GM12875 (cell line): ENCODE results near the gene FAM20C.

Source experiments
- H3K4me3 ChIP-seq: one replicate; pipeline ENCODE4 v1.5.1; 2011; ENCODE audit warnings: low read depth, low read length, control low read depth
- CTCF ChIP-seq: IDR thresholded peaks from 2 replicates; pipeline ENCODE4 v1.5.1; 2011; ENCODE audit warnings: low read depth, mild to moderate bottlenecking, control low read depth, inconsistent platforms, low read length, moderate library complexity, borderline replicate concordance; ENCODE audit not compliant: insufficient read depth

The FAM20C gene

DNA sequence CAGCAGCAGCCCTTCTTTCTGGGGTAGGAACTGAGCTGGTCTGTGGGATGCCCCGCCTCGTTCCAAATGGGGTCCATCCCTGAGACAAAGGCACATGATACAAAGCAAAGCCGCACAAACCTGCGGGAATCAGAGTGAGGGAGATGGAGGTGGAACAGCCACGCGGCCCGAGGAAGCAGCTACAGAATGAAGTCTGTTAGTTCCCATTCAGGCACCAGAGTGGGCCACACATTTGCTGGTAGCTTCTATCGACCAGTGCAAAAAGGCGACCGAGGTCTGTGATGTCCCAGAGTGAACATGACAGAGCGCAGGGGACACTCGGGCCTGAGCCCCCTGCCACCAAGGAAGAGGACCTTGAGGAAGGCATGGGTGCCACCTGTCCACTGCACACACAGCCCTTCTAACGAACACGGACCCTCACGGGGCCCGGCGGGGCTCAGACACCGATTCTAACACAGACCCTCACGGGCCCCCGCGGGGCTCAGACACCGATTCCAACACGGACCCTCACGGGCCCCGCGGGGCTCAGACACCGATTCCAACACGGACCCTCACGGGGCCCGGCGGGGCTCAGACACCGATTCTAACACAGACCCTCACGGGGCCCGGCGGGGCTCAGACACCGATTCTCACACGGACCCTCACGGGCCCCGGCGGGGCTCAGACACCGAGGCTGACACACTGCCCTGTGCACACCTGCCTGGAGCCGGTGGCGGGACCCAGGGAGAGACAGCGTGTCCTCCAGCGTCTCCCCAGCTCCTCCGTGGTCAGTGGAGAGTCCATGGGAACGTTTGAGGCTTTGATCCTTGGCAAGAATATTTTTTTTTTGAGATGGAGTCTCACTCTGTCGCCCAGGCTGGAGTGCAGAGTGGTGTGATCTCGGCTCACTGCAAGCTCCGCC is 32.8 kb upstream of the FAM20C start:
- TF ChIP-seq CTCF, result no peak

DNA sequence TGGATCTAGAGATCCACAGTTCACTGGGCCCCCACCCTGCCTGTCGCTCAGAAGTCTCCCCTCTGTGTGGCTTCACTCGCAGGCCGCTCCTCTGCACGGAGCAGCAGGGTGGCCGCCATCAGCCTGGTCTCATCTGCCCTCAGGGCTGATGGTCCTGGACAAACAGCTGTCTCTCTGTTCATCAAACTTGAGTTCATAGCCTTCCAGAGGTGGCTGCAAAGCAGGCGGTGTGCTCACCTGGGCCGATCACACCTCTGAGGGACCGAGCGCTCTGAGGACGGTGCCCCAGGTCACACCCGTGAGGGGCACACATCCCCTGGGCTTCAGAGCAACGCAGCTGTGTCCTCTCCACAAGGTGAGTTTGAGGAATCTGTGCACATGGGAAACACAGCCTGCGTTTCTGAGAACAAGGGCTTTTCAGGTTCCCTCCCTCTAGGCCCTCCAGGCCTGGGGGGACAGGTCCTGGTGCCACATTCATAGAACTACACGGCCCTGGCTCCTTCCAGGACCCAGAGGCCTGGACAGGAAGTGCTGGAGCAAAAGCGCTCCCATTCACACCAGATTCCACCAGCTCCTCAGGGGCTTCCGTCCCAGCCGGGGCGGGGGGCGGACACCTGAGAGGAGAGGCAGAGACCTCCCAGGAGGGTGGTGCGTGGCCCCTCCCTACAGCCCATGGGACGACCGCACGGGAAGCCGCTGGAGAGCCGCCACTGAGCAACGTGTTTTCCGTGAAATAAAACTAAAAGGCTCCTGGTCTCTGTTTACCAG is 31.2 kb upstream of the FAM20C start:
- H3K4me3 ChIP-seq, result no peak overlapping the region
- TF ChIP-seq CTCF, result no peak

More for the DNA sequence above, 32.8 kb upstream of the FAM20C start:
- H3K4me3 ChIP-seq, result no peak overlapping the region

DNA sequence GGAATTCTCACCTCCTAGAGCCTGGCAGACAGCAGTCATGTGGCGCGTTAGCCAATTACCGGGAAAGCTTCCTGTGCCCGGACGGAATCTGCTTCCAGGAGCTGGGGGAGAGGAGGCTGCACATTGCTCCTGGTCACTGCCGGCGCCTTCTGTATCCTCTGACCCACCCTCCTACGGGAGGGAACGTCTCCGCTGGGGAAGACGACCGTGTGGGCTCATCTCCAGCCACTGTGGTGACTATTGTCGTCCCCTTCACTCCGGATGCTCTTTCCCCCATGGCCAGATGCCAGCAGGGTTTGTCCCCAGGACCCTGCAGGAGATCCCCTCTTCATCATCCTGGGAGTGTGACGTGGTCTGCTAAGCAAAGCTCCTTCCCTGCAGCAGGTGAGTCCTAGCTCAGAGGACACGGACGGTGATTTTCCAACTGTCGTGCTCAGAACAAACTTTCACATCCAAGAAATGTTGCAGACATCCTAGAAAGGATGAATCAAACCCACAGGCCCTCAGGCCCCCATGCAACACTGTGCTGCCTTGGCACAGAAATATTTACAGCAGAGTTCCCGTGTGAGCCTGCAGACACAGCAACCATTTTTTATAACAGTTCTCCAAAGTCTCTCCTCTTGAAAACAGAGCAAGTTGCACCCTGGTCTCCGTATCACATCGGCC is 29.6 kb upstream of the FAM20C start:
- H3K4me3 ChIP-seq, result no peak overlapping the region
- TF ChIP-seq CTCF, result no peak

GRCh38 chr7:163298-163695 is 29.1 kb upstream of the FAM20C start:
- no peak for TF ChIP-seq CTCF

DNA sequence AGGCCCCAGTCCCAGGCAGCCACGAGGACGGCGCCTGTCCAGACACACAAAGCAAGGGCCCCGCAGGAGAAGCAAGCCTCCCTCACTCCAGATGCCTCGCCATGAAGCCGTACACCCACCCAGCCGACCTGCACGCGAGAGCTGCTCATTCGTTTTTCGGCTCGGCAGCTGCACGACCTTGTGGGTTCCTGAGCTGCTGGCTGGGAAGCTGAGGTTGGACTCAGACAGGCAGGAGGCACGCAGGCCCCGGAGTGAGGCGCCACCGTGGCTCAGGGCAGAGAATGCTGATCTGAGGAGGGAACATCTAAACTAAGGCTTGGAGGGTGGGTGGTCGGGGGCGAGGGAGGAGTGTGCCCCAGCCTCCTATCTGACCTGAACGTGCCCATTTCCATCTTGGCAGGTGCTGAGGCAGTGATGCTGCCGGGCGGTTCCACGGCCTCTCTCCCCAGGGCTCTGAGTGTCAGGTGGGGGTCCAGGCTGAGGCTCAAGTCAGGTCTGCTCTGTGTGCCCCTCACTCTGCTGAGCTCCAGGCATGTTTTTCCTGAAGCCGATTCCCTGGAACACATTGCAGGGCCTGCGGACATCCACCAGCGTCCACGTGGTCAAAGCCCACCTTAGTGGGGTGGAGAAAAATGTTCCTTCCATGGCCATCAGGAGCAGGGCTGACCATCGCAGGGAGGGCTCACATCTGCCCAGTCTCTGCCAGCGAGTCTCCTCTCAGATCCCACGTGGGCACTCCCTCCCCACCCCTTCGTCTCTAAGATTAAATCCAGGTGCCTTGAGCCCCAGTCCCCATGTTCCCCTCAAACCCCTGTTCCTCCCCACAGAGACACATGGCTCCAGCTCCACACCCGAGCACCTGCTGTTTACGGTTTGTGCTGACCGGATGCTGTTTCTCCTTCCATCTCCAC is 28.1 kb upstream of the FAM20C start:
- no peak for TF ChIP-seq CTCF
- H3K4me3 ChIP-seq, result no peak overlapping the region

More at GRCh38 chr7:163298-163695, 29.1 kb upstream of the FAM20C start:
- H3K4me3 ChIP-seq, result no peak overlapping the region
